HEK293 (cell line): Measurements from ENCODE around the gene PACSIN2.

Experiments used
- ZNF138 ChIP-seq: fragments of 450-650 bp; formaldehyde crosslinking; IDR thresholded peaks from 2 replicates; pipeline ENCODE4 v1.5.1; 2016; ENCODE audit warnings: missing biosample characterization, missing genetic modification characterization, borderline replicate concordance
- TF ChIP-seq, protein P1 (sequence below): fragments of 450-650 bp; formaldehyde crosslinking; IDR thresholded peaks from 2 replicates; pipeline ENCODE4 v1.5.1; 2016; ENCODE audit warnings: missing biosample characterization, missing genetic modification characterization

DNA sequence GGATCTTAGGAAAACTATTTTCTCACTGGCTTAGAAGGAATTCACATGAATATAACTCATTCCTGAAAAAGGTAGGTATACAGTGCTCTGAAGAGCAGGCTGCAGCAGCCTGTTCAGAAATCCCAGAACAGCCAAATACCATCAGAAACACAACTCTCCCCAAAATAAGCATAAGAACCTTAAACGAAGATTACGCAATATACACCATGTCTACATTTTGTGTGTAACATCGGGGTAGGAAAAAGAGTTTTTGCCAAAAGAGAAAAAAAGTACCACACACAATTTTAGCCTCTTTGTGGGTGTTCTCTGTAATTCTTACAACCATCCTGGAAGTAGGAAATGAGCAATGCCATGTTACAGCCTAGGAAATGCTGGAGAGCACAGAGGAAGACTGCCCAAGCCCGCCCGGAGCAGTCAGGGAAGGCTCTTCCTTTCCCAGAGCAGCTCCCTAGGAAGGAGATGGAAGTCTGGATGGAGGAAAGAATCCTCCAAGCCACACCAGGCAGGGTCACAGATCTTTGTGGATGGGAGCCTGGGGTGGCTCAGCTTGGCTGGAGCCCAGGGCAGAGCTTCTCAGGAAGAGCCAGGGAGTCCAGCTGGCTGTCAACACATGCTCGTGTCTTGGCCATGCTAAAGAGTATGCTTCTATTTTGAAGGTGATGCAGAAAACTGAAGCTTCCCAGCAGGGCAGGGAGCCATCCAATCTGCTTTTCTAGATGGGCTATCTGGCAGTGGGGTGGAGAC lies 108.2 kb downstream of the PACSIN2 start:
- TF ChIP-seq ZNF138 (tag by site-specific recombination) = no peak
- TF ChIP-seq, protein P1, sequence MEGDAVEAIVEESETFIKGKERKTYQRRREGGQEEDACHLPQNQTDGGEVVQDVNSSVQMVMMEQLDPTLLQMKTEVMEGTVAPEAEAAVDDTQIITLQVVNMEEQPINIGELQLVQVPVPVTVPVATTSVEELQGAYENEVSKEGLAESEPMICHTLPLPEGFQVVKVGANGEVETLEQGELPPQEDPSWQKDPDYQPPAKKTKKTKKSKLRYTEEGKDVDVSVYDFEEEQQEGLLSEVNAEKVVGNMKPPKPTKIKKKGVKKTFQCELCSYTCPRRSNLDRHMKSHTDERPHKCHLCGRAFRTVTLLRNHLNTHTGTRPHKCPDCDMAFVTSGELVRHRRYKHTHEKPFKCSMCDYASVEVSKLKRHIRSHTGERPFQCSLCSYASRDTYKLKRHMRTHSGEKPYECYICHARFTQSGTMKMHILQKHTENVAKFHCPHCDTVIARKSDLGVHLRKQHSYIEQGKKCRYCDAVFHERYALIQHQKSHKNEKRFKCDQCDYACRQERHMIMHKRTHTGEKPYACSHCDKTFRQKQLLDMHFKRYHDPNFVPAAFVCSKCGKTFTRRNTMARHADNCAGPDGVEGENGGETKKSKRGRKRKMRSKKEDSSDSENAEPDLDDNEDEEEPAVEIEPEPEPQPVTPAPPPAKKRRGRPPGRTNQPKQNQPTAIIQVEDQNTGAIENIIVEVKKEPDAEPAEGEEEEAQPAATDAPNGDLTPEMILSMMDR (tag by site-specific recombination) = no peak
